ENCODE measurements around the gene DNAJC27.

- no peak for TF ChIP-seq CTCF (IDR thresholded peaks at IDR 0.05)
- TF ChIP-seq POLR2A (IDR thresholded peaks at IDR 0.05): no peak
Observed at GRCh38 chr2:24950102-24950501, 21.7 kb downstream of the DNAJC27 start.

Data from thyroid gland (tissue), 4 donors.